ENCODE results near the gene BUB1B.

The BUB1B gene

GRCh38 chr15:40257656-40258450 is 97.0 kb downstream of the BUB1B start:
- TF ChIP-seq ZFX (IDR thresholded peaks at IDR 0.05): no peak
- TF ChIP-seq CTCF (conservative IDR thresholded peaks at IDR 0.05): no peak
- H3K27ac ChIP-seq: no peak overlapping the region

GRCh38 chr15:40258544-40258943 is 97.7 kb downstream of the BUB1B start:
- no peak for TF ChIP-seq ZFX (IDR thresholded peaks at IDR 0.05)
- H3K27ac ChIP-seq: no peak overlapping the region

- TF ChIP-seq ZFX (IDR thresholded peaks at IDR 0.05) (no peak), CTCF (conservative IDR thresholded peaks at IDR 0.05) (no peak)
- no peak overlapping the region for H3K27ac ChIP-seq
Measured at GRCh38 chr15:40259021-40259420, 98.2 kb downstream of the BUB1B start.

GRCh38 chr15:40263024-40263754 is 102.3 kb downstream of the BUB1B start:
- H3K27ac ChIP-seq: no peak overlapping the region
- TF ChIP-seq CTCF (conservative IDR thresholded peaks at IDR 0.05) (no peak), ZFX (IDR thresholded peaks at IDR 0.05) (no peak)

GRCh38 chr15:40264321-40265153 is 103.7 kb downstream of the BUB1B start:
- TF ChIP-seq ZFX (IDR thresholded peaks at IDR 0.05) (no peak), CTCF (conservative IDR thresholded peaks at IDR 0.05) (no peak)
- no peak overlapping the region for H3K27ac ChIP-seq

GRCh38 chr15:40265355-40265754 is 104.5 kb downstream of the BUB1B start:
- no peak overlapping the region for H3K27ac ChIP-seq
- TF ChIP-seq ZFX (IDR thresholded peaks at IDR 0.05) (no peak), CTCF (conservative IDR thresholded peaks at IDR 0.05) (no peak)

GRCh38 chr15:40265875-40266274 is 105.0 kb downstream of the BUB1B start:
- no peak overlapping the region for H3K27ac ChIP-seq
- TF ChIP-seq ZFX (IDR thresholded peaks at IDR 0.05) (no peak), CTCF (conservative IDR thresholded peaks at IDR 0.05) (no peak)

All from C4-2B (cell line).